HepG2 (cell line): ENCODE measurements around the gene TMIGD3. TPM values are rescaled to one million over a fixed set of nuclear protein-coding genes. Genes with fewer than 3 reads are reported as not detected.
A peak's percentile ranks its signal among the peaks of the same experiment; 100 is the strongest.

Experiments
- ATAC-seq: fragments of 200-7000 bp; cut with Tn5 transposase; 3 replicates; pipeline ENCODE4 v1.9.1; 2020; ENCODE audit warnings: mild to moderate bottlenecking, moderate library complexity
- Bru-seq: library from RNA; stranded (reverse); fragments of 400-500 nt; gene quantifications from one replicate; lab custom pipeline; 2021; lab: Mats Ljungman, UMichigan
- BruChase-seq, 2 experiments: library from RNA; stranded (reverse); fragments of 400-500 nt; gene quantifications; one replicate each; lab custom pipeline; 2021; lab: Mats Ljungman, UMichigan
- BruUV-seq: library from RNA; stranded (reverse); fragments of 400-500 nt; replicated peaks from 2 replicates; lab custom pipeline; 2021; lab: Mats Ljungman, UMichigan
- CTCF ChIA-PET: fragments of 300-600 bp; formaldehyde crosslinking; extraction: SDS; loops from one replicate; lab custom pipeline; 2021; ENCODE audit warnings: low total read pairs, inconsistent platforms, low intra/inter-chr PET ratio; lab: Yijun Ruan, JAX
- POLR2A ChIA-PET: fragments of 350-600 bp; sonication (Branson Sonifier 250); formaldehyde crosslinking; loops from one replicate; lab custom pipeline; 2020; ENCODE audit warnings: antibody characterized with exemption, inconsistent platforms; lab: Yijun Ruan, JAX
- DNase-seq: peaks from one replicate; pipeline ENCODE4 v3.0.0-alpha.2; 2015; ENCODE audit warnings: low spot score
- FAIRE-seq: peaks from 3 replicates; lab custom pipeline; 2011; peaks lifted over from hg19 to GRCh38; lab: Jason Lieb, UNC
- H2AFZ ChIP-seq: one replicate; pipeline ENCODE4 v1.6.1; 2011; ENCODE audit warnings: low read length, inconsistent platforms
- H3K27ac ChIP-seq: fragments of 300-600 bp; 3 replicates; pipeline ENCODE4 v1.8.0; 2011; ENCODE audit warnings: mixed run types, mild to moderate bottlenecking, mixed read lengths, low read length, inconsistent platforms; ENCODE audit not compliant: insufficient read depth; ENCODE audit errors: extremely low read length
- H3K27me3 ChIP-seq, 2 experiments: fragments of 200-600 bp in 1 of 2; 2 replicates in 1 of 2; 3 replicates in 1 of 2; pipeline versions ENCODE4 v1.6.0 to v1.8.0; 2011; ENCODE audit warnings: low read length in 2 of 2, mild to moderate bottlenecking in 2 of 2, moderate library complexity in 2 of 2, inconsistent platforms in 1 of 2; ENCODE audit not compliant: insufficient read depth in 2 of 2, control insufficient read depth in 1 of 2
- H3K36me3 ChIP-seq, 2 experiments: fragments of 200-600 bp in 1 of 2; replicated peaks in 1 of 2; 2 replicates in 1 of 2; 3 replicates in 1 of 2; pipeline versions ENCODE4 v1.5.1 to v1.8.0; 2011; ENCODE audit warnings: low read length in 2 of 2, inconsistent platforms in 1 of 2; ENCODE audit not compliant: insufficient read depth in 2 of 2, control insufficient read depth in 1 of 2
- H3K4me1 ChIP-seq: 2 replicates; pipeline ENCODE4 v1.5.1; 2012; ENCODE audit warnings: low read length, inconsistent platforms; ENCODE audit not compliant: insufficient read depth
- H3K4me2 ChIP-seq: 2 replicates; pipeline ENCODE4 v1.6.0; 2011; ENCODE audit warnings: low read depth, low read length, inconsistent platforms
- H3K4me3 ChIP-seq, 3 experiments: fragments of 200-600 bp in 1 of 3; sonication (generic), shearing (Covaris generic) in 1 of 3; replicated peaks in 1 of 3; 2 replicates each; pipeline ENCODE4 v1.5.1; 2011 to 2016; ENCODE audit warnings: low read length in 3 of 3, inconsistent platforms in 2 of 3, low read depth in 2 of 3, mild to moderate bottlenecking in 2 of 3, control low read depth in 1 of 3, mixed read lengths in 1 of 3; ENCODE audit not compliant: insufficient read depth in 1 of 3
- H3K79me2 ChIP-seq: one replicate; pipeline ENCODE4 v1.6.1; 2011; ENCODE audit warnings: low read length, inconsistent platforms; ENCODE audit not compliant: insufficient read depth
- H3K9ac ChIP-seq: 2 replicates; pipeline ENCODE4 v1.6.0; 2011; ENCODE audit warnings: mild to moderate bottlenecking, low read depth, low read length, inconsistent platforms; ENCODE audit not compliant: insufficient read depth
- H3K9me3 ChIP-seq: 2 replicates; pipeline ENCODE4 v1.5.1; 2012; ENCODE audit warnings: mild to moderate bottlenecking, low read length
- H4K20me1 ChIP-seq: 2 replicates; pipeline ENCODE4 v1.6.0; 2011; ENCODE audit warnings: inconsistent platforms, mild to moderate bottlenecking, low read length, moderate library complexity; ENCODE audit not compliant: insufficient read depth
- ATF4 ChIP-seq, 2 experiments: fragments of 450-650 bp in 1 of 2; sonication (generic) in 1 of 2; formaldehyde crosslinking; IDR thresholded peaks; 2 replicates each; pipeline versions ENCODE4 v1.5.0 to v1.8.0; 2020 to 2022; ENCODE audit warnings: mild to moderate bottlenecking in 1 of 2, missing genetic modification reagents in 1 of 2
- CEBPB ChIP-seq: IDR thresholded peaks from 2 replicates; pipeline ENCODE4 v1.6.1; 2011; ENCODE audit warnings: low read depth, low read length, improper control_type of control experiment, borderline replicate concordance
- CEBPG ChIP-seq: IDR thresholded peaks from 2 replicates; pipeline ENCODE4 v1.6.1; 2016
- CENPX ChIP-seq: sonication (generic); formaldehyde crosslinking; IDR thresholded peaks from 2 replicates; pipeline ENCODE4 v1.9.0; 2021; ENCODE audit warnings: mild to moderate bottlenecking, missing genetic modification reagents, moderate library complexity
- GATAD2A ChIP-seq: IDR thresholded peaks from 2 replicates; pipeline ENCODE4 v1.6.1; 2016
- HNF4A ChIP-seq: sonication (generic); formaldehyde crosslinking; IDR thresholded peaks from 2 replicates; pipeline ENCODE4 v1.4.0; 2020; ENCODE audit warnings: missing genetic modification reagents
- MAFF ChIP-seq: IDR thresholded peaks from 2 replicates; pipeline ENCODE4 v1.6.1; 2011; ENCODE audit warnings: low read depth, low read length, improper control_type of control experiment
- MAFK ChIP-seq, 2 experiments: IDR thresholded peaks in 1 of 2; conservative IDR thresholded peaks in 1 of 2; 2 replicates each; pipeline ENCODE4 v1.6.1; 2011; ENCODE audit warnings: improper control_type of control experiment in 2 of 2, low read length in 2 of 2
- RFX3 ChIP-seq: IDR thresholded peaks from 2 replicates; pipeline ENCODE4 v1.6.1; 2016; ENCODE audit warnings: missing biosample characterization, missing genetic modification reagents
- RNF219 ChIP-seq: sonication (generic); formaldehyde crosslinking; IDR thresholded peaks from 2 replicates; pipeline ENCODE4 v1.5.0; 2020; ENCODE audit warnings: mild to moderate bottlenecking, missing genetic modification reagents
- TEF ChIP-seq: sonication (generic); formaldehyde crosslinking; IDR thresholded peaks from 2 replicates; pipeline ENCODE4 v1.5.0; 2020; ENCODE audit warnings: missing genetic modification reagents
- ZNF160 ChIP-seq: sonication (generic); formaldehyde crosslinking; IDR thresholded peaks from 2 replicates; pipeline ENCODE4 v1.8.0; 2022; ENCODE audit warnings: mild to moderate bottlenecking, inconsistent platforms, missing genetic modification reagents
- ZNF34 ChIP-seq: sonication (generic); formaldehyde crosslinking; IDR thresholded peaks from 2 replicates; pipeline ENCODE4 v1.4.0; 2020; ENCODE audit warnings: mild to moderate bottlenecking, missing genetic modification reagents, borderline replicate concordance
- ZNF496 ChIP-seq: sonication (generic); formaldehyde crosslinking; IDR thresholded peaks from 2 replicates; pipeline ENCODE4 v1.8.1; 2023; ENCODE audit warnings: mild to moderate bottlenecking, moderate library complexity, missing genetic modification reagents; ENCODE audit not compliant: insufficient replicate concordance
- ZNF7 ChIP-seq: IDR thresholded peaks from 2 replicates; pipeline ENCODE4 v1.6.1; 2016; ENCODE audit warnings: missing biosample characterization, missing genetic modification reagents
- ZNF749 ChIP-seq: sonication (generic); formaldehyde crosslinking; IDR thresholded peaks from 2 replicates; pipeline ENCODE4 v1.8.0; 2022; ENCODE audit warnings: mild to moderate bottlenecking, missing genetic modification reagents, moderate library complexity, borderline replicate concordance
- WGBS: methylation state at CpG from one replicate; pipeline ENCODE4 v1.1.6; 2017; ENCODE audit warnings: low lambda C conversion rate; 5-methylcytosine and 5-hydroxymethylcytosine counted together
- in situ Hi-C: cut with HindIII; loops from 2 replicates; pipeline ENCODE4 v1.10.0; 2017; ENCODE audit warnings: low pct_unique_long_range_greater_than_20kb; ENCODE audit not compliant: extremely low pct_ligation_motif_present
- intact Hi-C: fragments of 100-400 bp; cut with micrococcal nuclease; formaldehyde crosslinking; loops from one replicate; pipeline ENCODE4 v1.10.0; 2022; ENCODE audit not compliant: unreplicated experiment
- long read RNA-seq, 2 experiments: library from RNA in 1 of 2; library from polyadenylated mRNA in 1 of 2; stranded (forward) in 1 of 2; unstranded in 1 of 2; transcript quantifications; one replicate each; pipeline ENCODE4 v2.0.0, GENCODE V29; 2019 to 2022
- polyA minus RNA-seq, 3 experiments: library from RNA; depleted of rRNA, polyadenylated mRNA; stranded (reverse); fragments of >200 nt; gene quantifications; 2 replicates each; pipeline ENCODE4 v1.2.3, GENCODE V29; 2011; ENCODE audit warnings: low replicate concordance in 1 of 3
- polyA plus RNA-seq, 8 experiments: library from polyadenylated mRNA; depleted of rRNA in 3 of 8; stranded (reverse) in 7 of 8; unstranded in 1 of 8; fragments of >200 nt; fragmentation: Illumina TruSeq in 4 of 8; extraction: Trizol in 4 of 8; gene quantifications; 2 replicates each; pipeline versions ENCODE4 v1.2.1 to v1.2.3, GENCODE V29; 2011 to 2016; ENCODE audit warnings: low read depth in 4 of 8, missing spikeins in 1 of 8, mixed read lengths in 1 of 8; ENCODE audit not compliant: insufficient read depth in 1 of 8
- total RNA-seq, 5 experiments: library from RNA; depleted of rRNA; stranded (reverse); fragments of >200 nt; fragmentation: Illumina TruSeq; extraction: Trizol; gene quantifications; 2 replicates each; pipeline ENCODE4 v1.2.3, GENCODE V29; 2016; ENCODE audit warnings: low read depth in 1 of 5

The TMIGD3 gene
- total RNA-seq (2016; rRNA removed; fragmentation: Illumina TruSeq; extraction: Trizol) (not detected in 2 replicates), polyA plus RNA-seq (2011; rRNA removed) (not detected in 2 replicates), polyA minus RNA-seq (2011; rRNA and poly(A)+ RNA removed; ENCODE audit: low replicate concordance) (not detected in 2 replicates), Bru-seq, nascent RNA (percentile 11 among the genes with signal in this experiment), BruChase-seq, experiment 1, labeled RNA remaining after a 6-hour chase (percentile 4 among the genes with signal in this experiment), BruChase-seq, experiment 2, labeled RNA remaining after a 2-hour chase (percentile 8 among the genes with signal in this experiment)
- not detected in 2 replicates for total RNA-seq (2016; cell fraction: cytosol; rRNA removed; fragmentation: Illumina TruSeq; extraction: Trizol; ENCODE audit: low read depth)
- not detected in 2 replicates for total RNA-seq (2016; cell fraction: insoluble cytoplasmic fraction; rRNA removed; fragmentation: Illumina TruSeq; extraction: Trizol)
- total RNA-seq (2016; cell fraction: membrane; rRNA removed; fragmentation: Illumina TruSeq; extraction: Trizol), result not detected in 2 replicates
- not detected in 2 replicates for total RNA-seq (2016; cell fraction: nucleus; rRNA removed; fragmentation: Illumina TruSeq; extraction: Trizol)
- polyA plus RNA-seq (2011; cell fraction: cytosol; rRNA removed), result 0.13 TPM in 1 of 2 replicates, not detected in the other
- polyA plus RNA-seq (2011; cell fraction: nucleus; rRNA removed), result not detected in 2 replicates
- polyA plus RNA-seq (2012), result not detected in 2 replicates
- polyA plus RNA-seq (2016; cell fraction: cytosol; fragmentation: Illumina TruSeq; extraction: Trizol; ENCODE audit: low read depth), result not detected in 2 replicates
- not detected in 2 replicates for polyA plus RNA-seq (2016; cell fraction: insoluble cytoplasmic fraction; fragmentation: Illumina TruSeq; extraction: Trizol; ENCODE audit: low read depth)
- not detected in 2 replicates for polyA plus RNA-seq (2016; cell fraction: membrane; fragmentation: Illumina TruSeq; extraction: Trizol; ENCODE audit: low read depth)
- polyA plus RNA-seq (2016; cell fraction: nucleus; fragmentation: Illumina TruSeq; extraction: Trizol; ENCODE audit: insufficient read depth, low read depth), result not detected in 2 replicates
- not detected in 2 replicates for polyA minus RNA-seq (2011; cell fraction: cytosol; rRNA and poly(A)+ RNA removed)
- polyA minus RNA-seq (2011; cell fraction: nucleus; rRNA and poly(A)+ RNA removed), result not detected in 2 replicates
- long read RNA-seq, experiment 1, result 0 reads
- long read RNA-seq, experiment 2, result 0 reads

- Histone ChIP-seq H3K4me1 (peaks cover 40% of the 10 kb centered on the region), H3K4me2 (peak within 1 kb of the TSS; percentile 32), H3K79me2 (no peaks in the 10 kb centered on the region), H3K4me3 (no peak within 1 kb of the TSS), H2AFZ (no peak within 1 kb of the TSS), H3K27ac (no peak within 1 kb of the TSS), H3K9ac (no peak within 1 kb of the TSS), H3K27me3 (no peaks in the 10 kb centered on the region; a peak in 1 of 5 replicates), H3K36me3 (no peaks in the 10 kb centered on the region), H4K20me1 (no peaks in the 10 kb centered on the region), H3K9me3 (no peaks in the 10 kb centered on the region)
- intact Hi-C loops, result loop anchor here (1.0 kb wide), 1 partner anchor 14 kb away; no protein-coding TSS in a partner anchor
- in situ Hi-C loops, result loop anchor here (10.0 kb wide), 1 partner anchor 121 kb away; no protein-coding TSS in a partner anchor
- no TSS peak for BruUV-seq
- FAIRE-seq (no peak), DNase-seq (no peak), ATAC-seq (no peak)
- TF ChIP-seq ZNF749 (CRISPR knock-in tag), result no peak
- peak; percentile 80 to 84 for TF ChIP-seq MAFK (conservative IDR thresholded peaks at IDR 0.05 in 1 of 2, IDR thresholded peaks at IDR 0.05 in 1 of 2; ENCODE audit: low read length in 2 of 2)
- 0 out of 2 replicates have a peak, but pooled peaks have one; percentile 38 for TF ChIP-seq TEF (CRISPR knock-in tag)
- peak; percentile 88 for TF ChIP-seq CEBPG (CRISPR knock-in tag)
- no peak for TF ChIP-seq CENPX (CRISPR knock-in tag)
- TF ChIP-seq GATAD2A, result 0 out of 2 replicates have a peak, but pooled peaks have one; percentile 32
- TF ChIP-seq RFX3 (CRISPR knock-in tag), result no peak
- TF ChIP-seq MAFF, result peak; percentile 85
- peak; percentile 51; the same call in 1 of the 2 replicates for TF ChIP-seq ZNF7 (CRISPR knock-in tag)
- no peak for TF ChIP-seq ZNF496 (CRISPR knock-in tag)
- no peak for TF ChIP-seq RNF219 (CRISPR knock-in tag)
- TF ChIP-seq ZNF34 (CRISPR knock-in tag), result no peak
- TF ChIP-seq ATF4 (CRISPR knock-in tag; IDR thresholded peaks at IDR 0.05), result no peak
- peak; percentile 88 for TF ChIP-seq CEBPB
- TF ChIP-seq ZNF160 (CRISPR knock-in tag), result no peak
- no peak for TF ChIP-seq HNF4A (CRISPR knock-in tag)
- ChIA-PET CTCF (no interaction called here), POLR2A (interaction anchor here (1.2 kb wide), 1 partner anchor 22 kb away, joined by 4 read pairs; no protein-coding TSS in a partner anchor)
- WGBS, result 33% methylated on average over 4 of the region's 4 CpGs
Observed at GRCh38 chr1:111503585-111504060, at the start of gene TMIGD3, which contains the start of gene ADORA3. Gene TMIGD3 (minus strand): TSS chr1:111503633. CDS start chr1:111503354, 279 bp downstream. Gene ADORA3 (minus strand): TSS chr1:111503633. CDS start chr1:111503354, 279 bp downstream.
